HepG2 (cell line): ENCODE results near the gene PEMT. TPM values are rescaled to one million over a fixed set of nuclear protein-coding genes. Genes with fewer than 3 reads are reported as not detected.

Experiments used
- ATAC-seq: fragments of 200-7000 bp; cut with Tn5 transposase; 3 replicates; pipeline ENCODE4 v1.9.1; 2020; ENCODE audit warnings: mild to moderate bottlenecking, moderate library complexity
- BruUV-seq: library from RNA; stranded (reverse); fragments of 400-500 nt; replicated peaks from 2 replicates; lab custom pipeline; 2021; lab: Mats Ljungman, UMichigan
- CTCF ChIA-PET: fragments of 300-600 bp; formaldehyde crosslinking; extraction: SDS; loops from one replicate; lab custom pipeline; 2021; ENCODE audit warnings: low total read pairs, inconsistent platforms, low intra/inter-chr PET ratio; lab: Yijun Ruan, JAX
- POLR2A ChIA-PET: fragments of 350-600 bp; sonication (Branson Sonifier 250); formaldehyde crosslinking; loops from one replicate; lab custom pipeline; 2020; ENCODE audit warnings: antibody characterized with exemption, inconsistent platforms; lab: Yijun Ruan, JAX
- DNase-seq: peaks from one replicate; pipeline ENCODE4 v3.0.0-alpha.2; 2015; ENCODE audit warnings: low spot score
- FAIRE-seq: peaks from 3 replicates; lab custom pipeline; 2011; peaks lifted over from hg19 to GRCh38; lab: Jason Lieb, UNC
- H2AFZ ChIP-seq: one replicate; pipeline ENCODE4 v1.6.1; 2011; ENCODE audit warnings: low read length, inconsistent platforms
- H3K27ac ChIP-seq: fragments of 300-600 bp; 3 replicates; pipeline ENCODE4 v1.8.0; 2011; ENCODE audit warnings: mixed run types, mild to moderate bottlenecking, mixed read lengths, low read length, inconsistent platforms; ENCODE audit not compliant: insufficient read depth; ENCODE audit errors: extremely low read length
- H3K27me3 ChIP-seq, 2 experiments: fragments of 200-600 bp in 1 of 2; 2 replicates in 1 of 2; 3 replicates in 1 of 2; pipeline versions ENCODE4 v1.6.0 to v1.8.0; 2011; ENCODE audit warnings: low read length in 2 of 2, mild to moderate bottlenecking in 2 of 2, moderate library complexity in 2 of 2, inconsistent platforms in 1 of 2; ENCODE audit not compliant: insufficient read depth in 2 of 2, control insufficient read depth in 1 of 2
- H3K36me3 ChIP-seq, 2 experiments: fragments of 200-600 bp in 1 of 2; replicated peaks in 1 of 2; 2 replicates in 1 of 2; 3 replicates in 1 of 2; pipeline versions ENCODE4 v1.5.1 to v1.8.0; 2011; ENCODE audit warnings: low read length in 2 of 2, inconsistent platforms in 1 of 2; ENCODE audit not compliant: insufficient read depth in 2 of 2, control insufficient read depth in 1 of 2
- H3K4me1 ChIP-seq: 2 replicates; pipeline ENCODE4 v1.5.1; 2012; ENCODE audit warnings: low read length, inconsistent platforms; ENCODE audit not compliant: insufficient read depth
- H3K4me2 ChIP-seq: 2 replicates; pipeline ENCODE4 v1.6.0; 2011; ENCODE audit warnings: low read depth, low read length, inconsistent platforms
- H3K4me3 ChIP-seq, 3 experiments: fragments of 200-600 bp in 1 of 3; sonication (generic), shearing (Covaris generic) in 1 of 3; replicated peaks in 1 of 3; 2 replicates each; pipeline ENCODE4 v1.5.1; 2011 to 2016; ENCODE audit warnings: low read length in 3 of 3, inconsistent platforms in 2 of 3, low read depth in 2 of 3, mild to moderate bottlenecking in 2 of 3, control low read depth in 1 of 3, mixed read lengths in 1 of 3; ENCODE audit not compliant: insufficient read depth in 1 of 3
- H3K79me2 ChIP-seq: one replicate; pipeline ENCODE4 v1.6.1; 2011; ENCODE audit warnings: low read length, inconsistent platforms; ENCODE audit not compliant: insufficient read depth
- H3K9ac ChIP-seq: 2 replicates; pipeline ENCODE4 v1.6.0; 2011; ENCODE audit warnings: mild to moderate bottlenecking, low read depth, low read length, inconsistent platforms; ENCODE audit not compliant: insufficient read depth
- H3K9me3 ChIP-seq: 2 replicates; pipeline ENCODE4 v1.5.1; 2012; ENCODE audit warnings: mild to moderate bottlenecking, low read length
- H4K20me1 ChIP-seq: 2 replicates; pipeline ENCODE4 v1.6.0; 2011; ENCODE audit warnings: inconsistent platforms, mild to moderate bottlenecking, low read length, moderate library complexity; ENCODE audit not compliant: insufficient read depth
- HOXA3 ChIP-seq: sonication (generic); formaldehyde crosslinking; IDR thresholded peaks from 2 replicates; pipeline ENCODE4 v1.5.0; 2020; ENCODE audit warnings: missing genetic modification reagents
- HOXA9 ChIP-seq: sonication (generic); formaldehyde crosslinking; IDR thresholded peaks from 2 replicates; pipeline ENCODE4 v1.8.1; 2022; ENCODE audit warnings: missing genetic modification reagents, mild to moderate bottlenecking, moderate library complexity, borderline replicate concordance
- MAF1 ChIP-seq: sonication (generic); formaldehyde crosslinking; IDR thresholded peaks from 2 replicates; pipeline ENCODE4 v1.5.0; 2020; ENCODE audit warnings: missing genetic modification reagents, borderline replicate concordance
- MLLT10 ChIP-seq: sonication (generic); formaldehyde crosslinking; IDR thresholded peaks from 2 replicates; pipeline ENCODE4 v1.4.0; 2020; ENCODE audit warnings: missing genetic modification reagents
- MYNN ChIP-seq: sonication (generic); formaldehyde crosslinking; IDR thresholded peaks from 2 replicates; pipeline ENCODE4 v1.4.0; 2020; ENCODE audit warnings: mild to moderate bottlenecking, low read depth, missing genetic modification reagents
- SMC3 ChIP-seq: IDR thresholded peaks from 2 replicates; pipeline ENCODE4 v1.6.1; 2011; ENCODE audit warnings: low read length, improper control_type of control experiment
- SOX6 ChIP-seq, 2 experiments: fragments of 450-650 bp in 1 of 2; sonication (generic) in 1 of 2; formaldehyde crosslinking in 1 of 2; IDR thresholded peaks; 2 replicates each; pipeline versions ENCODE4 v1.4.0 to v1.6.1; 2017 to 2020; ENCODE audit warnings: antibody characterized with exemption in 1 of 2, mild to moderate bottlenecking in 1 of 2, missing genetic modification reagents in 1 of 2
- TGIF2 ChIP-seq: IDR thresholded peaks from 2 replicates; pipeline ENCODE4 v1.6.1; 2016; ENCODE audit warnings: control low read depth, missing compliant biosample characterization
- YEATS4 ChIP-seq: sonication (generic); formaldehyde crosslinking; IDR thresholded peaks from 2 replicates; pipeline ENCODE4 v1.4.0; 2020; ENCODE audit warnings: missing genetic modification reagents, borderline replicate concordance
- ZNF749 ChIP-seq: sonication (generic); formaldehyde crosslinking; IDR thresholded peaks from 2 replicates; pipeline ENCODE4 v1.8.0; 2022; ENCODE audit warnings: mild to moderate bottlenecking, missing genetic modification reagents, moderate library complexity, borderline replicate concordance
- ZNF775 ChIP-seq: sonication (generic); formaldehyde crosslinking; IDR thresholded peaks from 2 replicates; pipeline ENCODE4 v1.4.0; 2020; ENCODE audit warnings: missing genetic modification reagents, mild to moderate bottlenecking, moderate library complexity, borderline replicate concordance
- WGBS: methylation state at CpG from one replicate; pipeline ENCODE4 v1.1.6; 2017; ENCODE audit warnings: low lambda C conversion rate; 5-methylcytosine and 5-hydroxymethylcytosine counted together
- in situ Hi-C: cut with HindIII; loops from 2 replicates; pipeline ENCODE4 v1.10.0; 2017; ENCODE audit warnings: low pct_unique_long_range_greater_than_20kb; ENCODE audit not compliant: extremely low pct_ligation_motif_present
- intact Hi-C: fragments of 100-400 bp; cut with micrococcal nuclease; formaldehyde crosslinking; loops from one replicate; pipeline ENCODE4 v1.10.0; 2022; ENCODE audit not compliant: unreplicated experiment
- polyA plus RNA-seq, 8 experiments: library from polyadenylated mRNA; depleted of rRNA in 3 of 8; stranded (reverse) in 7 of 8; unstranded in 1 of 8; fragments of >200 nt; fragmentation: Illumina TruSeq in 4 of 8; extraction: Trizol in 4 of 8; gene quantifications; 2 replicates each; pipeline versions ENCODE4 v1.2.1 to v1.2.3, GENCODE V29; 2011 to 2016; ENCODE audit warnings: low read depth in 4 of 8, missing spikeins in 1 of 8, mixed read lengths in 1 of 8; ENCODE audit not compliant: insufficient read depth in 1 of 8
- total RNA-seq, 5 experiments: library from RNA; depleted of rRNA; stranded (reverse); fragments of >200 nt; fragmentation: Illumina TruSeq; extraction: Trizol; gene quantifications; 2 replicates each; pipeline ENCODE4 v1.2.3, GENCODE V29; 2016; ENCODE audit warnings: low read depth in 1 of 5
- TF ChIP-seq, protein P1 (sequence below): sonication (generic); formaldehyde crosslinking; IDR thresholded peaks from 2 replicates; pipeline ENCODE4 v1.5.0; 2020; ENCODE audit warnings: missing genetic modification reagents
- TF ChIP-seq, protein P2 (sequence below): IDR thresholded peaks from 2 replicates; pipeline ENCODE4 v1.6.1; 2016; ENCODE audit warnings: mild to moderate bottlenecking, missing biosample characterization, missing genetic modification reagents
- TF ChIP-seq, protein P3 (sequence below): sonication (generic); formaldehyde crosslinking; IDR thresholded peaks from 2 replicates; pipeline ENCODE4 v1.5.0; 2020; ENCODE audit warnings: missing genetic modification reagents
- TF ChIP-seq, protein P4 (sequence below), 2 experiments: IDR thresholded peaks; 2 replicates each; pipeline ENCODE4 v1.6.1; 2011 to 2012; ENCODE audit warnings: low read length in 2 of 2, borderline replicate concordance in 1 of 2, low read depth in 1 of 2, mild to moderate bottlenecking in 1 of 2, moderate library complexity in 1 of 2

The PEMT gene
- total and polyA plus RNA-seq, 2 of the 13 experiments (the other 11 are each of a cell fraction or from before 2014, with no cell fraction given) = 31.7 to 43.6 TPM

DNA sequence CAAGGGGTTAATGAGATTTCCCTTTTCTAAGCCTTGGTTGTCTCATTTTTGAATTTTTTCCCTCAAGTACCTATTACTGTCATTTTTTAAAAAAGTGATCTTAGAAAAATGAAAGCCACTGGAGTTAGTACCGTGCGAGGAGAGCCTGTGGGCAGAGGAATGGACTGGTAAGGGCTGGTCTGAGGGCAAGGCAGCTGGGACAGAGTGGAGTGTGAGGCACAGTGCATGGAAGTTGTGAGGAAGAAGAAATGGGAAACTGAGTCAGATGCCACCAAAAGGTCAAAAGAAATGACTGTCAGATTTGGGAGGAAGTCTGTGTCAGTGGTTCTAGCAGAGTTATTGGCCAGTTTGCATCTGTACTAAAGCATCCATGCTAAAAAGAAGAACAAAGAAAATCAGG lies 103.5 kb downstream of the PEMT start:
- no TSS peak for BruUV-seq
- TF ChIP-seq SOX6 (IDR thresholded peaks at IDR 0.05) = no peak
- no peak for TF ChIP-seq SOX6 (CRISPR knock-in tag; IDR thresholded peaks at IDR 0.05)
- TF ChIP-seq, protein P1, sequence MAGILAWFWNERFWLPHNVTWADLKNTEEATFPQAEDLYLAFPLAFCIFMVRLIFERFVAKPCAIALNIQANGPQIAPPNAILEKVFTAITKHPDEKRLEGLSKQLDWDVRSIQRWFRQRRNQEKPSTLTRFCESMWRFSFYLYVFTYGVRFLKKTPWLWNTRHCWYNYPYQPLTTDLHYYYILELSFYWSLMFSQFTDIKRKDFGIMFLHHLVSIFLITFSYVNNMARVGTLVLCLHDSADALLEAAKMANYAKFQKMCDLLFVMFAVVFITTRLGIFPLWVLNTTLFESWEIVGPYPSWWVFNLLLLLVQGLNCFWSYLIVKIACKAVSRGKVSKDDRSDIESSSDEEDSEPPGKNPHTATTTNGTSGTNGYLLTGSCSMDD (CRISPR knock-in tag) = no peak
- TF ChIP-seq, protein P2, sequence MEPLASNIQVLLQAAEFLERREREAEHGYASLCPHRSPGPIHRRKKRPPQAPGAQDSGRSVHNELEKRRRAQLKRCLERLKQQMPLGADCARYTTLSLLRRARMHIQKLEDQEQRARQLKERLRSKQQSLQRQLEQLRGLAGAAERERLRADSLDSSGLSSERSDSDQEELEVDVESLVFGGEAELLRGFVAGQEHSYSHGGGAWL (CRISPR knock-in tag) = no peak
- no peak for TF ChIP-seq MAF1 (CRISPR knock-in tag)
- no peak for TF ChIP-seq ZNF749 (CRISPR knock-in tag)
- TF ChIP-seq TGIF2 = no peak
- TF ChIP-seq HOXA9 (CRISPR knock-in tag) = no peak
- TF ChIP-seq SMC3 = no peak
- TF ChIP-seq MLLT10 (CRISPR knock-in tag) = no peak
- no peak for TF ChIP-seq MYNN
- TF ChIP-seq HOXA3 (CRISPR knock-in tag) = no peak
- TF ChIP-seq YEATS4 (CRISPR knock-in tag) = no peak
- TF ChIP-seq, protein P3, sequence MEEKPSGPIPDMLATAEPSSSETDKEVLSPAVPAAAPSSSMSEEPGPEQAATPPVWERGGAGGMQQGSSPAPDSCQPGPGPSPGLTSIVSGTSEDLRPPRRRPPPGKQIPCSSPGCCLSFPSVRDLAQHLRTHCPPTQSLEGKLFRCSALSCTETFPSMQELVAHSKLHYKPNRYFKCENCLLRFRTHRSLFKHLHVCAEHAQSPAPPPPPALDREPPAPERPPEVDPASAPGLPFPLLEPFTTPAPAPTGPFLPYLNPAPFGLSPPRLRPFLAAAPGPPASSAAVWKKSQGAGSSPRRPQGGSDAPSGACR (CRISPR knock-in tag) = no peak
- TF ChIP-seq ZNF775 (CRISPR knock-in tag) = no peak
- TF ChIP-seq, protein P4, sequence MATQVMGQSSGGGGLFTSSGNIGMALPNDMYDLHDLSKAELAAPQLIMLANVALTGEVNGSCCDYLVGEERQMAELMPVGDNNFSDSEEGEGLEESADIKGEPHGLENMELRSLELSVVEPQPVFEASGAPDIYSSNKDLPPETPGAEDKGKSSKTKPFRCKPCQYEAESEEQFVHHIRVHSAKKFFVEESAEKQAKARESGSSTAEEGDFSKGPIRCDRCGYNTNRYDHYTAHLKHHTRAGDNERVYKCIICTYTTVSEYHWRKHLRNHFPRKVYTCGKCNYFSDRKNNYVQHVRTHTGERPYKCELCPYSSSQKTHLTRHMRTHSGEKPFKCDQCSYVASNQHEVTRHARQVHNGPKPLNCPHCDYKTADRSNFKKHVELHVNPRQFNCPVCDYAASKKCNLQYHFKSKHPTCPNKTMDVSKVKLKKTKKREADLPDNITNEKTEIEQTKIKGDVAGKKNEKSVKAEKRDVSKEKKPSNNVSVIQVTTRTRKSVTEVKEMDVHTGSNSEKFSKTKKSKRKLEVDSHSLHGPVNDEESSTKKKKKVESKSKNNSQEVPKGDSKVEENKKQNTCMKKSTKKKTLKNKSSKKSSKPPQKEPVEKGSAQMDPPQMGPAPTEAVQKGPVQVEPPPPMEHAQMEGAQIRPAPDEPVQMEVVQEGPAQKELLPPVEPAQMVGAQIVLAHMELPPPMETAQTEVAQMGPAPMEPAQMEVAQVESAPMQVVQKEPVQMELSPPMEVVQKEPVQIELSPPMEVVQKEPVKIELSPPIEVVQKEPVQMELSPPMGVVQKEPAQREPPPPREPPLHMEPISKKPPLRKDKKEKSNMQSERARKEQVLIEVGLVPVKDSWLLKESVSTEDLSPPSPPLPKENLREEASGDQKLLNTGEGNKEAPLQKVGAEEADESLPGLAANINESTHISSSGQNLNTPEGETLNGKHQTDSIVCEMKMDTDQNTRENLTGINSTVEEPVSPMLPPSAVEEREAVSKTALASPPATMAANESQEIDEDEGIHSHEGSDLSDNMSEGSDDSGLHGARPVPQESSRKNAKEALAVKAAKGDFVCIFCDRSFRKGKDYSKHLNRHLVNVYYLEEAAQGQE (IDR thresholded peaks at IDR 0.05; ENCODE audit: borderline replicate concordance in 1 of 2, low read depth in 1 of 2, low read length in 2 of 2) = no peak
- Histone ChIP-seq H3K4me1 (peaks cover 28% of the 10 kb centered on the region), H3K27me3 (no peaks in the 10 kb centered on the region), H3K79me2 (peaks cover 16% of the 10 kb centered on the region), H3K36me3 (peaks cover 17 to 45% of the 10 kb centered on the region in 2 experiments; a peak in 4 of 5 replicates), H3K4me2 (no peak overlapping the region), H4K20me1 (0 out of 2 replicates have a peak, but pooled peaks cover 2% of the 10 kb centered on the region), H3K9me3 (no peaks in the 10 kb centered on the region), H3K9ac (no peak overlapping the region), H3K4me3 (no peak overlapping the region), H3K27ac (no peak overlapping the region), H2AFZ (no peak overlapping the region)
- DNase-seq = no peak
- POLR2A ChIA-PET = no interaction called here
- no peak for FAIRE-seq
- in situ Hi-C loops = no loop called here
- 90% methylated on average over 2 of the region's 2 CpGs for WGBS
- intact Hi-C loops = no loop called here
- CTCF ChIA-PET = no interaction called here
- no peak for ATAC-seq
